CD4-positive, alpha-beta T cell treated with Interleukin-17A for 4 hours (primary cell): Measurements from ENCODE around the gene IDH3G.
"Not testable (repeated sequence)": the region's sequence is repeated elsewhere in the genome, so short reads cannot be mapped to it uniquely, and the experiment has no call there.

ENCODE experiments used
- DNase-seq: peaks from one replicate; pipeline ENCODE4 v3.0.0-alpha.2; 2020; ENCODE audit warnings: mixed read lengths

Gene IDH3G

GRCh38 chrX:153794018-153794896, at the start of gene IDH3G, which contains the start of gene SSR4:
TSS of gene IDH3G (minus strand) at chrX:153794375. CDS start at chrX:153794326, 49 bp downstream.
TSS of gene SSR4 (plus strand) at chrX:153794668. CDS start at chrX:153794688, 20 bp downstream.
- peak; percentile 92 for DNase-seq

GRCh38 chrX:153836921-153837320, 42.7 kb upstream of the IDH3G start:
- DNase-seq, result no peak

- DNase-seq, result no peak
Observed at GRCh38 chrX:153832728-153833127, 38.6 kb upstream of the IDH3G start.

- no peak for DNase-seq
Observed at GRCh38 chrX:153831429-153832150, 37.4 kb upstream of the IDH3G start.

- no peak for DNase-seq
Observed at GRCh38 chrX:153830640-153831428, 36.7 kb upstream of the IDH3G start.

- peak; percentile 19 for DNase-seq
Observed at GRCh38 chrX:153829799-153830639, 35.8 kb upstream of the IDH3G start, which contains the start of gene PDZD4. TSS of gene PDZD4 (minus strand) at chrX:153830544. CDS start at chrX:153830298, 246 bp downstream.

- peak; percentile 24 for DNase-seq
Observed at GRCh38 chrX:153829549-153829798, 35.3 kb upstream of the IDH3G start.

GRCh38 chrX:153828723-153829548, 34.8 kb upstream of the IDH3G start:
- no peak for DNase-seq

GRCh38 chrX:153828308-153828707, 34.1 kb upstream of the IDH3G start:
- no peak for DNase-seq

GRCh38 chrX:153827903-153828302, 33.7 kb upstream of the IDH3G start:
- no peak for DNase-seq

- no peak for DNase-seq
Observed at GRCh38 chrX:153827016-153827415, 32.8 kb upstream of the IDH3G start.

- no peak for DNase-seq
Observed at GRCh38 chrX:153825042-153825441, 30.9 kb upstream of the IDH3G start.

- DNase-seq, result no peak
Observed at GRCh38 chrX:153824348-153824747, 30.2 kb upstream of the IDH3G start.

GRCh38 chrX:153821066-153821465, 26.9 kb upstream of the IDH3G start:
- DNase-seq, result no peak

GRCh38 chrX:153820601-153821000, 26.4 kb upstream of the IDH3G start:
- DNase-seq, result no peak

GRCh38 chrX:153819384-153820040, 25.3 kb upstream of the IDH3G start:
- DNase-seq, result no peak

- DNase-seq, result peak; percentile 76
Observed at GRCh38 chrX:153818571-153819383, 24.6 kb upstream of the IDH3G start.

GRCh38 chrX:153818064-153818463, 23.9 kb upstream of the IDH3G start:
- not testable (repeated sequence) for DNase-seq

GRCh38 chrX:153816831-153817690, 22.9 kb upstream of the IDH3G start:
- DNase-seq, result peak; percentile 52
